Mammary epithelial cell (primary cell): ENCODE measurements around the gene SPAG9.

Source experiments
- CTCF ChIP-seq, 2 donors: IDR thresholded peaks in 1 of 2; conservative IDR thresholded peaks in 1 of 2; 2 replicates each; pipeline ENCODE4 v1.5.1; 2011 to 2012; ENCODE audit warnings: inconsistent platforms in 2 of 2, low read length in 2 of 2, mild to moderate bottlenecking in 2 of 2, control low read depth in 1 of 2, low read depth in 1 of 2; ENCODE audit not compliant: insufficient read depth in 1 of 2; ENCODE audit errors: extremely low read depth in 1 of 2
- EZH2 ChIP-seq: IDR thresholded peaks from 2 replicates; pipeline ENCODE4 v1.6.1; 2012; ENCODE audit warnings: low read length, inconsistent platforms, borderline replicate concordance

- TF ChIP-seq CTCF (conservative IDR thresholded peaks at IDR 0.05 in 1 of 2, IDR thresholded peaks at IDR 0.05 in 1 of 2; ENCODE audit: extremely low read depth in 1 of 2, insufficient read depth in 1 of 2, low read depth in 1 of 2, low read length in 2 of 2) (no peak), EZH2 (no peak)
These were observed 200.6 kb downstream of the SPAG9 start for GRCh38 chr17:50920041-50920410.
